Stimulated activated CD8-positive, alpha-beta memory T cell treated with anti-CD3 and anti-CD28 coated beads, Interleukin-12 subunit alpha, Interleukin-12 subunit beta, amount 100 ng/mL, for 1 hour (primary cell): ENCODE data around the gene ABHD14A.

ENCODE experiments used
- DNase-seq: peaks from one replicate; pipeline ENCODE4 v3.0.0-alpha.2; 2020; ENCODE audit warnings: low read depth

Gene ABHD14A

DNA sequence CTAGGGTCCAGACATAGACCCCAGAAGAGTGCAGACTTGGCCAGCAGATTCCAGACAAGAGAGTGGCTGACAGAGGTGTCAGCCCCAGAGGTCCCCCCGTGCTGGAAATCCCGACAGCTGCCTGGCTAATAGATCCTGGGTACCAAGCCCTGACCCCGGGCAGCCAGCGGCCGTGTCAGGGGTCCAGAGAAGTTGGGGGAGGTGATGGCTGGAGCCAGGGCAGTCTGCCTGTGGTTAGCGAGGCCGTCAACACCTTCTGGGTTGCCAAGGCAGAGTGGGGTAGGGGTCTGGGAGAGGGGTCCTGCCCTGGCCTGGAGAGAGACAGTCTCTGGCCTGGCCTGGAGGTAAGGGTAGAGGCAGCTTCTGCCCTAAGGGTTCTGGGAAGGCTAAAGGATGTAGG, 45.9 kb downstream of the ABHD14A start:
- no peak for DNase-seq

DNA sequence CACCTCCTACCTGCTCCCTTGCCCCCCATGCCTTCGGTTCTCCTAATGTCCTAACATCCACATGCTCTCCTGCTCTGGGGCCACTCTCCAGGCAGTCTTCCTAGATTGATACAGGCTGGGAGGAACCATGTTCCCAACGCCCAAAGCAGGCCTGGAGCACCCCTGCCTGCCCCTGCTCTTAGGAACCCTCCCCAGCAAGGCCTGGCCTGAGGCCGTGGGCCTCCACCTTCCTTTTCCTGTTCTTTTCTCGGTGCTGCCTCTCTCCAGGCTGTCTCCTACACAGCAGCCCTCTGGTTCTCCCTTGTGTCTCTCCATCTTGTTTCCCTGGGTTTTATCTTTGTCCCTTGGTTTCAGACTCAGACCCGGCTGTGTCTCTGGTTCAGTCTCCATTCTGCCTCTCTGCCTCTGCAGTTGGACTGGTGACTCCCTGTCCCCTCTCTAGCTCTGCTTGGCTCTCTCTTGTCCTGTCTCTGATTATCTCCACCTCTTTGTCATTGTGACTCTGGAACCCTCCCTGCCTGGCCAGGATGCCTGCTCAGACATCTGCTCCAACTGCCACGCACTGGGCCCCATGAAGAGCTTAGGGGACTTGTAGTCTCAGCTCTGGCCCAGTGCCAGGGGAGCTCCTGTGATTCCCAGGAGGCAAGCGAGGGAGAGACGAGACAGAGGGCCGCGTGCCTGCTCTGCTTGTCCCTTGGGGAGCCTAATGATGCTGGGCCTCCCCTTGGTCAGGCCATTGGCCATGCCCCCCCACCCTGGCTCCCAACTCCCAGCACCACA, 46.8 kb downstream of the ABHD14A start:
- no peak for DNase-seq

DNA sequence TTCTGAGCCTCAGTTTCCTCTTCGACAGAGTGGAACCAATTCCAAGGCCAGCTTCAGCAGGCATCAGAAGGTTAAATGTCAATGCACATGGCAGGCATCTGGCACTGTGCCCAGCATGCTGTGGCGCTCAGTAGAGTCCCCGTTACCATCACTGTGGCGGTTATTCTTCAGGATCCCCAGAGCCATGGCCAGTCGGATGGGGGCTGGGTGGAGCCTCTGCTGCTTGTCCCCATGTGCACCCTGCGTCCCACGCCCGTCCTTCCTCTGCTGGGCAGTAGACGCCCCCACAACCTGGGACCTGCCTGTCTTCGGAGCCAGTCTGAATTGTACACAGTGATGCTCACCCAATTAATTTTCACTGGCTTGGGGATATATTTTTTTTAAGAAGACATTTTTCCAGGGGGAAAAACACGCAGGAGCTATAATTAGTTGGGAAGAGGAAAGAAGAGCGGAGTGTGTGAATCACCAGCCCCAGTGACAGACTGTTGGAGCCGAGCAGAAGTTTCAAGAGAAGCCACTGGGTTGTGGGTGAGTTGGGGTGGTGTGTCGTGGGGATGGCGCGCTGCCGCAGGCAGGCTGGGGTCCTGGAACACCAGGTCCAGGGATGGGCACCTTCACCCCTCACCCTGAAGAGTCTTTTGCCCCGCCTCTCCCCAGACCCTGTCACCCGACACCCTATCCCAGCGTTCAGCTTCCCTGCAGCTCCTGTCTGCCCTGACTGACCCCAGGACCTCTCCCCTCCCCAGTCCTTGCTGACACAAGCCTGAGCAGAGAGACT, 47.6 kb downstream of the ABHD14A start:
- DNase-seq, result no peak

DNA sequence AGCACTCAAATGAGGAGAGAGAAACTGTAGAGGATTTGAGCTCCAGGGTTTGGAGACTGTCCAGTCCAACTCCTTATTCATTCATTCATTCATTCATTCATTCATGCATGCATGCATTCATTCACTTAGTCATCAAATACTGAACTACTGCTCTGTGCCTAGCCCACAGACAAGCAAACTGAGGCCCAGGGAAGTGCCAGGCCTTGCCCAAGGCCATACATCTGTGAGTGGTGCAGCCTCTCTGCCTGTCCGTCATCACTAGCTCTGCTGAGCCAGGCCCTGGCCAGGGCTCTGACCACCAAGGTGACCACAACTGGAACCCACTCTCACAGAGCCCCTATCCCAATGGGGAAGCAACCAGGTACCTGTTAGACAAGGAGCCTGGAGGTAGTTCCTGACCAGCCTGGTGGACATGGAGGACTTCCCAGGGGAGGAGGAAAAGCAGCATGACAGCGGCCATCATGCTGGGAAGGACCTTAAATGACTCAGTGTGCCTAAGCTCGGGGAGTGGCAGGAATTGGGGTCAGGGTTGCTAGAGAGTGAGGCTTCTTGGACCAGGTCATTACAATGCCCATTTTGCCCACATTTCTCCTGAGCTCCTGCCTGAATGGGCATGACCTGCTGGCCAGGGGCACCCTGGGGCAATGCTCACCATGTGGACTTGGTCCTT, 48.4 kb downstream of the ABHD14A start:
- no peak for DNase-seq

DNA sequence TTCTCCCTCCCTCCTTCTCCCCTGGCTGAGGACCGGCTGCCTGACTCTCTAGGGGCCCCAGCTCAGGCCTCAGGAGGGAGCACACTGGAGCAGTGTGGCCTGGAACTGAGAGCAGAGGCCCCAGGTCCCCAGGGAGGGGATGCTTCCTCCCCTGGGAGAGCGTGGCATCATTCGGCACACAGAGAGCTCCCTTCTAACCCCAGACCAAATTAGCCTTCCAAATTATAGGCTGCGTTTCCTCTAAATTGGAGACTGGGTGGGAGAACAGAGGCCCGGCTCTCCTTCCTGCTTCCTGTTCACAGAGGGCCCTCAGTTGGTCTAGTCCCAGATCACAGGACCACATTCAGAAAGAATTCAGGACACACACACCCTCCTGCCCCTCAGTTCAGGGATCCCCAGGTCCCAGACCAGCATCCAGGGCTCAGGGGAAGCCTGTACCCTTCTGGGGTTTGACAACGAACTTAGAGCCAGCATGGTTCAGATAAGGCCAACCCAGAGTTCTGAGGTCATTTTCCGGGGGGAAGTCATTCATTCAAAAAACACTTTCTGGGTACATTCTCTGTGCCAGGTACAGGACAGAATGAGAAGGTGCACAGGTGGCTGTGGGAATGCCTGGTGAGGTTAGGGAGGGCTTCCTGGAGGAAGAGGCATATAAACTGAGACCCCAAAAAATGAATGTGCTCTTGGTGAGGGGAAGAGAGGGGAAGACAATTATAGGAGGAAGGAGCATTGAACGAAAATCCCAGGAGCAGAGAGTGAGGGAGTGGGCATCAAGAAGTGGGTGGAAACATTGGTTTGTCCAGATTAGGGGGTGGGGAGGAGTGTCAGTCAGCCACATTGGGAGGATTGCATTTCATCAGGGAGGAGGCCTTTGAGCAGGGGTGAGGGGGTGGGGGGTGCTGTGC, 49.2 kb downstream of the ABHD14A start:
- DNase-seq, result no peak

DNA sequence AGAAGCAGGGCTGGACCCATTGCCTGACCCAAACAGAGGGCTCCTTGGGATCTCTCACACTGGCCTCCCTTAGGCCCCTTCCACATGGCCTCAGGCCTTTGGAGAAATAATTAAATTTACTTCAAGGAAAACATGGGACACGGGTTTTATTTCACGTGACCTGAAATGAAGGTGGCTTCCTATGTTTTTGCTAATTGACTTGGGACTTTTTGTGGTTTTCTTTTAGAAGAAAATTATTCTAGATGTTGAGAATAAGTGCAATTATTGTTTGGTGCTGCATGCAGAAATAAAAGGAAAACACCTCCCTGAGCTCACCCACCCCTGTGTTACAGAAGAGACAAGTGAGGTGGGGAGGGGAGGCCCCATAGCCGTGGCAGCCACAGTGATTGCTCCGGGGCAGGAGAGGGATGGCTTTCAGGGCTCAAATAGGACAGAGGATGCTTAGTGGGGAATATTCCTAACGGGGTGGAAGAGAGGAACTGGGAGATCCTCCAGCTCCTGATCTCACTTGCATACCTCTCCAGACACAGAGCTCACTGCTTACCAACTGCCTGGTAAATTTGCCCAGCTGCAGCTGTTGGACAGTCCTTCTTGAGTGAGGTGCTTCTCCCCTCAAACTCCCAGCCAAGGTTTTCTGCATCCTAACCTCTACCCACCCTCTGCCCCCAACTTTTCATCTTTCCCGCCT, 50.0 kb downstream of the ABHD14A start:
- no peak for DNase-seq

DNA sequence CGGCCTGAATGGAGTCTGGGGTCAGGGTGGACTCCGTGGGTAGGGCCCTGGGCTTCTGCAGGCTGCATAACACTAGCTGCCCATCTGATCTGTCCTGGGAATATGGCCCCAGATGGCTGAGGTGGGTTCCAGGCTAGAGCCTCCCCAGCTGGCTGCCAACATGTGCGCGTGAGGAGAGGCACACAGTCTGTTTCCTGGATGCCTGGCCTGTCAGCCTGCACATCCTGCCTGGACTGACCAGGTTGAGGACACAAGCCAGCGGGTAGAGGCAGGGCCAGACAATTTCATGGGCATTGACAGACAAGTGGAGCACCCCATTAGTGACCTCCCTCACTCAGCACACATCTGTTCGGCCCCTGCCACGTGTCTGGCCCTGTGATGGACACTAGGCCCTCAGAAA, 50.6 kb downstream of the ABHD14A start:
- DNase-seq, result no peak

DNA sequence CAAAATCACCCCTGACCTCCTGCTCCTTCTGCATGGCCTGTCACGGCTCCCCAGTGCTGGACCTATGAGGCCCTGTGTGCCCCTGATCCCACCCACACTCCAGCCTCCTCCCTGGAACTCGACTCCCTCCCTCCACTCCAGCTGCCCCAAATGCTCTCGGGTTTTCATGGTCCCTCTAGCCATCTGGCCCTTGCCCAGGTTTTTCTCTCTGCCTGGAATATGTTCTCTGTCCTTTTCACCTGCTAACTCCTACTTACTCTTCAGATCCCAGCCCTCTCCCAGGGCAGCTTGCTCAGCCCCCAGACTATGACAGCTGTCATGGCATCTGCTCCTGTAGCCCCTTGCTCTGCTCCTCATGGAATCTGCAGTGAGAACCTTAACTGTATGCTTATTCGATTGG, 51.2 kb downstream of the ABHD14A start:
- DNase-seq, result no peak

DNA sequence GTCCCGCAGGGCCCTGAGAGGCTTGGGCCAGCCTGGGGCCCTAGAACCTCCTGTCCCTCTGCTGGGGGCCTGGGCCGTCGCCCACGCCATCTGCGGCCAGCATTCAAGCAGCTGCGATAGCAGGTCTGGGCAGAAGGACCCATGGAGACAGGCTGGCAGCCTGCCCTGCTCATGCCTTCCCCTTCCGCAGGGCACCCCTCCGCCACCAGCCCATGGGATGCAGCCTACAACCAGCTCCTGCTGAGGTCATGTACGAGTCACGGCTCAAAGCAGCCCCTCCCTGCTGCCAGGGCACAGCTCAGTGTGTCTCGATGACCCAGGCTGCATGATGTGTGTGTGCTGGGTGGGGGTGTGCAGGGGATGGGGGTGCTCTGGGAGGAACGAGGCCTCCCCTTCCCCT, 53.7 kb downstream of the ABHD14A start:
- DNase-seq, result no peak

DNA sequence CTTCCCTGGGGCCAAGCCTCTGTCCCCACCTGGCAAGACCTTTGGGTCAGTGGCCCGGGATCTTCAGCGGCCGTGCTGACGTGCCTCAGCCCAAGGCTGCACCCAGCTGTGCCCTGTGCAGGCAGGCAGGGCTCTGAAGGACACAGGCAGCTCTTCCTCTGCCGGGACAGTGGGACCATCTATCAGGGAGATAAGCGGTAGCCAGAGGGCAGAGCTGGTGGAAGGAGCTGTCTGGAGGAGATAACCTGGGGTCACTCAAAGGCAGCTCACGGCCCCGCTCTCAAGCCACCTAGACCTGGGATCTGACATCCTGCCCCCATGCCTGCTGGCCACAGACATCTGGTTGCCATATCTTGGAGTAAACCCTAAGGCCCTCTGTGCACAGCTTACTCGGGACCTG, 54.2 kb downstream of the ABHD14A start:
- no peak for DNase-seq

DNA sequence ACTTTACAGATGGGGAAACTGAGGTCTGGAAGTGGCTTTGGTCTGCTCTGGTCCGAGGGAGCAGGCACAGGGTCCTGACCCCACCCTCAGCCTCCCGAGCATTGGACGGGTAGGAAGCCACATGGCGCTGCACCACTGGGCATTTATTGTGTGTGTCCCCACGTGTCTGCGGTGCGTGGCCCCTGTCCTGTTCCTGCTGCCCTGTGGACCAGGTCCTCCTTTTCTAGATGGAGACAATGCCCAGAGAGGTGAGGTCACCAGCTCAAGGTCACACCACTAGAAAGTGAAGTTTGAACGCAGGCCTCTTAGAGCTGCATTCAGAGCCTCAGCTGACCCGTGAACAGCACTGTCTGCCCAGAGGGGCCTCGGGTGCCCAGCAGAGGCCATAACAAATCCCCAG, 54.7 kb downstream of the ABHD14A start:
- DNase-seq, result no peak
